Fibroblast of upper back skin (primary cell): Measurements from ENCODE around the gene DTNBP1.

Source experiments
- DNase-seq: peaks from one replicate; pipeline ENCODE4 v3.0.0-alpha.2; 2013

The DTNBP1 gene

GRCh38 chr6:15588971-15589634, 73.7 kb downstream of the DTNBP1 start:
- DNase-seq, result peak; percentile 78

GRCh38 chr6:15586503-15586902, 76.3 kb downstream of the DTNBP1 start:
- DNase-seq, result peak; percentile 6

GRCh38 chr6:15585760-15586214, 77.0 kb downstream of the DTNBP1 start:
- no peak for DNase-seq

- no peak for DNase-seq
Measured at GRCh38 chr6:15582499-15582898, 80.3 kb downstream of the DTNBP1 start.

- no peak for DNase-seq
Measured at GRCh38 chr6:15581751-15582150, 81.1 kb downstream of the DTNBP1 start.

- no peak for DNase-seq
Measured at GRCh38 chr6:15580326-15580725, 82.5 kb downstream of the DTNBP1 start.

GRCh38 chr6:15578716-15579391, 84.0 kb downstream of the DTNBP1 start:
- no peak for DNase-seq

GRCh38 chr6:15577550-15578171, 85.2 kb downstream of the DTNBP1 start:
- no peak for DNase-seq

GRCh38 chr6:15577106-15577505, 85.7 kb downstream of the DTNBP1 start:
- DNase-seq, result no peak

- DNase-seq, result no peak
Measured at GRCh38 chr6:15575357-15576033, 87.3 kb downstream of the DTNBP1 start.

- no peak for DNase-seq
Measured at GRCh38 chr6:15574486-15574885, 88.3 kb downstream of the DTNBP1 start.

GRCh38 chr6:15574023-15574422, 88.8 kb downstream of the DTNBP1 start:
- no peak for DNase-seq

- no peak for DNase-seq
Measured at GRCh38 chr6:15573384-15573783, 89.4 kb downstream of the DTNBP1 start.

- no peak for DNase-seq
Measured at GRCh38 chr6:15572296-15573016, 90.4 kb downstream of the DTNBP1 start.

- no peak for DNase-seq
Measured at GRCh38 chr6:15570171-15570570, 92.7 kb downstream of the DTNBP1 start.

- DNase-seq, result no peak
Measured at GRCh38 chr6:15569035-15569995, 93.5 kb downstream of the DTNBP1 start.

- DNase-seq, result no peak
Measured at GRCh38 chr6:15562977-15563376, 99.9 kb downstream of the DTNBP1 start.

GRCh38 chr6:15561447-15562199, 101.2 kb downstream of the DTNBP1 start:
- DNase-seq, result no peak

- no peak for DNase-seq
Measured at GRCh38 chr6:15560713-15561112, 102.1 kb downstream of the DTNBP1 start.

GRCh38 chr6:15557174-15557573, 105.7 kb downstream of the DTNBP1 start:
- no peak for DNase-seq

- DNase-seq, result no peak
Measured at GRCh38 chr6:15556711-15557110, 106.1 kb downstream of the DTNBP1 start.
